ENCODE results near the gene DGKD.

GRCh38 chr2:233372855-233373254 is 18.6 kb downstream of the DGKD start:
- TF ChIP-seq ZFP30 (CRISPR knock-in tag; IDR thresholded peaks at IDR 0.05) (no peak), TSHZ2 (CRISPR knock-in tag; IDR thresholded peaks at IDR 0.05) (no peak), PATZ1 (CRISPR knock-in tag; IDR thresholded peaks at IDR 0.05; ENCODE audit: borderline replicate concordance) (no peak), ARNTL (CRISPR knock-in tag; IDR thresholded peaks at IDR 0.05; ENCODE audit: borderline replicate concordance, low read depth) (no peak), RARB (CRISPR knock-in tag; IDR thresholded peaks at IDR 0.05) (no peak)

Measured in SK-N-SH treated with all-trans-retinoic acid at 6 μM for 48 hours (cell line).